GM20431 (cell line): Measurements from ENCODE around the gene PKIG.
"Not testable (repeated sequence)": the region's sequence is repeated elsewhere in the genome, so short reads cannot be mapped to it uniquely, and the experiment has no call there.

Source experiments
- in situ Hi-C: fragments of 300-500 bp; cut with MseI, MboI; formaldehyde crosslinking; loops from one replicate; pipeline ENCODE4 v1.15.0; 2020; ENCODE audit warnings: low sequenced_read_pairs; ENCODE audit not compliant: unreplicated experiment

PKIG gene

DNA sequence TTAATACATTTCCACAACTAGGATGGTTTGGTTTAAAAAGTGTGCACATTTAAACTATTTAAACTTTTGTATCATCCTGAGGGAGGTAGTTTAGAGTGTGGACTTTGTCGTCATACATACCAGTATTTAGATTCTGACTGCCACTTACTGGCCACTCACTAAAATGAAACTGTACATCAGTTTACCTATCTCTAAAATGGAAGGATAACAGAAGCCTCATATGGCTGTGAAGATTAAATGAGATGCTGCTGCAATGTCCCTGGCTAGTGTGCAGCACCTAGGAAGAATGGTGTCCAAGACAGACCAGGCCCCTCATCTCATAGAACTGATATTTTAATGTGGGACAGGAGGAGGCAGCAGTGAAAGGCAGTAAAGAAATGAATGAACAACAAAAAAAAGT is 12.0 kb upstream of the PKIG start:
- in situ Hi-C loops, result no loop called here

DNA sequence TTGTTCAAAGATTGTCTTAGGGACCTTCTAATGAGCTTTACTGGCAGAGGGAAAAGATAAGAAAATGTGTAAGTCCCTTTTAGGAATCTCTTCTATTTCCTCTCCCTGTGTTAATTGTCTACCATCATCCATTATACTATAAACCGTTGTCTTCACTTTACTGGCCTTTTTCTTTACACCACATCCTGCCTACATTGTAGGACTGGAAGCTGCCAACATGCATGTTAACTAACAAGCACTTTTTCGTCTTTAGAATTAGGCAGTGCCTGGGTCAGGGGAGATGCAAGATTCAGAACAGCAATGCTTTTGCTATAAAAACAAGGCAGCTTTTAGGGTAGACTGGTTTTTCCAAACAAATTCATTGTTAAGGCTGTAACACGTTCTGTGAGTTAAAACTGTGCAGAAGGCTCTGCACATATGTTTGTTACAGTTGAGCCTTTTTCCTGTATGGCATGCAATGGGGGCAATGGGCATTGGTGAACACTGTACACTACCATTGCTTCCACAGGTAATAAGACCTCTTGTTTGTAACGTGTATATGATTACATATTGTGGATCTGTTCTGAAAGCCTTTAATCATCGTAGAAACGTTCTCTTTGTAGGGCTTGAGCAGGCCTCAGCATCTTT is 10.9 kb upstream of the PKIG start:
- in situ Hi-C loops, result no loop called here

DNA sequence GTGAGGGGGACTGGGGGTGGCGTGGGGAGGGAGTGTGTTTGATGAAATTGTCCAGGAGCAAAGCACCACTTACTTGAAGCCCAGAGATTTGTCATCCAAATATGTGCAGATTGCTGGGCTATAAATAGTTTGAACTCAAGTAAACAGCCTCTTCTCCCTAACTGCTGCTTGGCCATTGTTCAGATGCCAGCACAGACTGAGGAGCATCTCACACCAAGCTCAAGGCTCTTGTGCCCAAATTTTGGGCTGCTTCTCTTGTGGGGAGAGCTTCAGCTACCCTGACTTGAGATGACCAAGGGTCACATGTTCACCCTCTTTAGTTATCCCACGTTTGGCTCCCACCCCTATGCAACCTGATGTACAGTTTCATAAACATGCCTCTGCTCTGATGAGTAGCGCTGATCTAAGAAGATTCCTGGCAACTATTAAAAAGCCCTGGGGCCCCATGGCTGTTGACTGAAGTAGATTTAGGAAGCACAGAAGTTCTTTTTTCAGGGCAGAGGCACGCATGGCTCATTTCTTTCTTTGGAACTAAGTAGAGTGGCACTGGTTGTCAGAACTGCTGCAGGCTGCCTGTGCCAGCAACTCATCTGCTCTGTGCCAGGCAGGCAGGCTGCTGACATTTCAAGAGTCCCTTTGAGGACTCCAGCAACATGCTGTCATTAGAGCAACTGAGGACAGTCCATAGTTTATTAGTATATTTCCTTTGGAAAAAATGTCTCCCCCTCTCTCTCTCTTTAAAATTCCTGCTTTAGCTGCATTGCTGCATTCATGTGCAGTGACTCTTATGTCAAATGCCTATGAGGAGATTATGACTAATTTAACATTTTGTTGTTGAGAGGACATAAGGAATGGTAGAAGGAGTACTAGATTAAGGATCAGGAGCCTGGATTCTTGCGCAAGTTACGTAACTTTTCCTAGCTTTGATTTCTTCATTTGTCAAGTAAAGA is 9.6 kb upstream of the PKIG start:
- in situ Hi-C loops, result no loop called here

DNA sequence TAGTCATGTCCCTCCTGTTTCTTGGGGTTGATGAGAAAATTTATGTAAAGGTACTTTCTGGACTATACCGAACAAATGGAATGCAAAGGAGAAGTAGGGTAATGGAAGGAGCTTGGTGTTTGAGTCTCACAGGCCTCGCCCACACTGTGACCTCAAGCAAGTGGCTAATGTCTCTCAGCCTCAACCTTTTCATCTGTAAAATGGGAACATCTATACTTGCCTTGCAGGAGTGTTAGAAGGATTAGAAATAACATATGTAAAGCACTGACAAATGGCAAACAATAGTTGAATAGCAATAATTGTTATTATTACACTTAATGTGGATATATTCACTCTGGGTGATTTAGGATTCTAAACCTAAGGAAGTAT is 8.9 kb upstream of the PKIG start:
- in situ Hi-C loops, result no loop called here

DNA sequence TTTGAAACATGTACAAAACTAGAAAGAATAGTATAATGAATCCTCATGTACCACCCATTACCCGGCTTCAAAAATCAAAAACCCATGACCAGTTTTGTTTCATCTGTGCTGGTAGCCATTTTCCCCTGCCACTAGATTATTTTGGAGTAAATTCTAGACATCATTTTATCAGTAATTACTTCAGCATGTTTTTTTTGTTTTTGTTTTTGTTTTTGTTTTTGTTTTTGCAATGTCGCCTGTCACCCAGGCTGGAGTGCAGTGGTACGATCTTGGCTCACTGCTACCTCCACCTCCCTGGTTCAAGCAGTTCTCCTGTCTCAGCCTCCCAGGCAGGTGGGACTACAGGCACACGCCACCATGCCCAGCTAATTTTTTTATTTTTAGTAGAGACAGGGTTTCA is 8.0 kb upstream of the PKIG start:
- in situ Hi-C loops, result no loop called here

DNA sequence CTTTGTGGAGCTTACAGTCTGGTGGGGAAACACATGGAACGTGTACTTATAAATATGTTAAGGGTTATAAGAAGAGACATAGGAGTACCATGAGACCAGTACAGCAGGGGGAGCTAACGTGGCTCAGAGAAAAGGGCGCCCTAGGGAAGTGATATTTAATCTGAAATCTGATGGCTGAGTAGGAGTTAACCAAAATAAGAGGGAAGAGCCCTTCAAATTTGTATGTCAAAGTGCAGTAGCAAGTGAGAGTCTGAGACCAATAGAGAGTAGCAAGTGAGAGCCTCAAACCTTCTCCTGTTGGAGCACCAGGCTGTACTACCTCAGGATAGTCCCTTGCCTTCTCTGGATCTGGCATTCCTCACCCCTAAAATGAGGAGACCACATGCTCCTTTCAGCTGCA is 6.1 kb upstream of the PKIG start:
- in situ Hi-C loops, result no loop called here

DNA sequence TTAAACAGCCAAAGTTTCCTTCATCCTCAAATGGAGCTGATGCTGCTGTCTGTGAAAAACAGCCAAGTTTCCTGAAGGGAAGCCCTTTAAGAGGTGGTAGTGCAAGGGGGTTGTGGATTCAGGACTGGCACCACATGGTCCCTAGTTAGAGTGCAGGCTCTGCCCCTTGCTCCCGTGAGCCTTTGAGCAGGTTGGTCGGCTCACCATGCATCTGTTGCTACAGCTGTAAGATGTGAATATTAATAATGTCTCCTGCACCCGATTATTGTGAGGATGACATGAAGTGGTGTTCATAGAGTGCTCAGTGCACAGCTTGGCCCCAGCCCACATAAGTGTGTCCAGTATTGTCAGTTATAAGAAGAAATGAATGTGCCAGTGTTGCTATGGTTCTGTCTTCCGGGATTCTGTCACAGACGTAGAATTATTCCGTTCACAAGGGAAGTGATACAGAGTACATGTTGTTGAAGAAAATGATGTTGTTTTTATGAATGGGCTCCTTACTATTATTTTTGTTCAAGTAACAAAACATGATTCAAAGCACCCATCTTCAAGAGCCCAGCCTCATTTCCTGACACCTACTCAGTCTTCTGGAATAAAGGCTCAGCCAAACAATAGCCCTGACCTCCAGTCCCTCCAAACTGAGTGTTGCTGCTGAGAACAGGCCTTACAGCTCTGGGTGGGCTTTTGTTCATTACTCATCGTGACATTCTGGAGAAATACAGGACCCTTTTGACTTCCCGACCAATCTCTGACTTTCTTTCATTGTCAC is 2.9 kb upstream of the PKIG start:
- in situ Hi-C loops, result no loop called here

DNA sequence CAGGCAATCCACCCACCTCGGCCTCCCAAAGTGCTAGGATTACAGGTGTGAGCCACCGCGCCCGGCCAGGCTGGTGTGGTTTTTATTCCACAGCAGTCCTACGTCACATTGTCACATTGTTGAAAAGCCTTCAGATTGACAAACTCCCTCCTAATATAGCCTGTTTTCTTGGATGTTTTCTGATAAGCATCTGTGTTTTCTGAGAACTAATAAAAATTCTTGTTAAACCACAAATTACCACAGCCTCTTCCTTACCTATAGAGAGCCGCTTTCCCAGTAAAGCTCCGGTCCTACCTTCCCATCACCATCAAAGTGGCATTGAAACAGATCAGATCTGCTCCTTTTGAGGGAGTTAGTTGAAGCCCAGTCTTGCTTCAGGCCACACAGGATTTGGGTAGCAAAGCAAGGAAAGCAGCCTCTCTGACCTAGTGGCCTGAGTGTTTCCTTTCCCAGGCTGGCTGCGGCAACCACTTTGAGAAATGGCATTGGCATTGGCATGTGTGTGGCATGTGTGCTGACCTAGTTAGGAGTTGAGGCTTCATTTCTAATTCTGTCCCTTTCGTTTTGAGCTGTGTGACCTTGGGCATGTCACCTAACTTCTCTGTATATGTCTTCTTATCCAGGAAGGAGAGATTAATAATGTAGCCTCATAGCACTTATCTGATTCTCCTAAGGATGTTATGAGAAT is 1.7 kb upstream of the PKIG start:
- in situ Hi-C loops, result no loop called here

DNA sequence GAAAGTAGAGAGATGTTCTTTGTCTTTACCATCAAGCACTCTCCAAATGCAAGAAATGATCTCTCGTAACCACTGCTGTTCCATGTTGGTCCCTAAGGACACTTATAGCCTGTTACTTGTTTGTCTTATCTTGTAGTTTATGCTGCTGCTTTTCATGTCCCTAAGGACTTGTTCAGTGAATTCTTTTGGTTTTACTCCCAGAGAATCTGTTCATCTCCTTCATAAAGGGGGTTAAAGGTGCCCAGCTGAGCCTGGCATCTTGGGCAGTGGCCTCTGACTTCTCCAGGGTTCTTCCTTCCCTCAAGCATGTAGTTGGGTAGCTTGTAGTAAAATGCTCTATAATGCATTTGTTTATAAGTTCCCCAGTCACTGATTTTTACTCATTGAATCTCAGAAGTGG is 864 bp upstream of the PKIG start:
- in situ Hi-C loops, result no loop called here

DNA sequence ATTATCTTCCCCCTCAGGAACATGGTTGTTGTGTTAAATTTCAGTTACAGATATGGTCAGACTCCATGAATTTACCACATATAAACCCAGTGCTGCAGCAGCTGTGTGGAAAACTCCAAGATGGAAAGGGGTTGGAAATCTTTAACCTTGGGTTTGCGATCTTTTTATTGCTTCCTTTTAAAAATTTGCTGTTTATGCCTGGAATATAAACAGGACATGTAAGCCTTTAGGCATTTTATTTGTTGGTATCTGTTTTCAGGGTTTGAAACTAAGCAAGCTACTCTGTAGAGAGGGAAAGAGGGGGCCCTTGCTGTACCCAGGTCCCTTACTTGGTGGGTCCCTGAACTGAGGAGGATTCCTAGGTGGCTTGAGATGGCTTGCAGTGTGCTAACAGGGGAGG is 778 bp downstream of the PKIG start:
- in situ Hi-C loops, result no loop called here

DNA sequence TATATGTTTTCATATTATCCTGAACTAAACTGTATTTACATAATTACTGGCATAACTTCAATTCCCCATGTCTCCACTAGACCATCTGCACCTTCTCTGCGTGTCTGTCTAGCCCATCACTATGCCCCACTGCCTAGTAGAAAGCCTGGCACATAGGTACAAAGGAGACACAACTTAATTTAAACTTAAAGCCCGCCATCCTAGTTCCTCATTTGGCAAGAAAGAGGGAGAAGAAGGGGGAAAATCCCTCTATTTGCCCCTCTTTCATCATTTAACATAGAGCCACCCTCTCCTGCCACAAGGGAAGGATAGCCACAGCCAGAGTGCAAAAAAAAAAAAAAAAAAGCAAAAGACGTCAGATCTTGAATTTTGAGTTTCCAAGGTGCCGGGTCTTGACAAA is 1.8 kb downstream of the PKIG start:
- in situ Hi-C loops, result no loop called here

DNA sequence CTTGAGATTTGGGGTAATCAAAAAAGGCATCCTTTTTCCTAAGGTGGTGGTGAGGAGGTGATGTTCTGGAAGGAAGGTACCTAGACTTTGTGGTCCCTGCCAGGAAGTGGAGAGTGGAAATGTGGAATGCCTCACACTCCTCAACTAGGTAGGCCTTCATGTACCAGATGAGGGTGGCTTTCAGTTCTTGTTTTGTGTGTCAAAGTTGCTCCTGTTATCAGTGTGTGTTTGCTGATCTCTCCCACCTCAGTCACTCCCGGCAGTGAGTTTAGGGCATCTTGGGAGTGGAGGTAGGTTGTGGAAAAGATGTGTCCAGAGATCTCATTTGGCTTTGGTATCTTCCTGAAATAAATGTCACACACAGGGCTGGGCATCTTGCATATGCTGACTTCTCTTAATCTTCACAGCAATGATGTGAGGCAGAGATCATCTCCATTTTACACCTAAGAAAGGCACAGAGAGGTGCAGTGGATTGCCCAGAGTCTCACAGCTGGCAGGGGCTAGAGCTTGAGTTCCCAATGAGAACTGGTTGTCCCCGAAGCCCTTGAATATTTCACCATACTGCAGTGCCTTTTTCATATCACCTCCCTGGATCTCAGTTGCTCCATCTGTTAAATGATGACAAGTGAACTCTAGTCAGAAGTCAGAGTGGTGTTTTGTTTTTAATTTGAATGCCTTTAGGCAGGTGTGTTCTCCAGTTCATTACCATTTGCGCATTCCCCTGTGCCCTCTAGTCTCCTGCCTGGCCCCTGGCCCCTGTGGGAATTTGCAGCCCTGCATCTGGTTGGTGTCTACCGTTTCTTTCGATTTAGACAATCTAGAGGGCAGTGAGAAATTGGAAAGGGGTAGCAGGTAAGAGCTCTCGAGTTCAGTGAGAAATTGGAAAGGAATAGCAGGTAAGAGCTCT is 2.9 kb downstream of the PKIG start:
- in situ Hi-C loops, result no loop called here

DNA sequence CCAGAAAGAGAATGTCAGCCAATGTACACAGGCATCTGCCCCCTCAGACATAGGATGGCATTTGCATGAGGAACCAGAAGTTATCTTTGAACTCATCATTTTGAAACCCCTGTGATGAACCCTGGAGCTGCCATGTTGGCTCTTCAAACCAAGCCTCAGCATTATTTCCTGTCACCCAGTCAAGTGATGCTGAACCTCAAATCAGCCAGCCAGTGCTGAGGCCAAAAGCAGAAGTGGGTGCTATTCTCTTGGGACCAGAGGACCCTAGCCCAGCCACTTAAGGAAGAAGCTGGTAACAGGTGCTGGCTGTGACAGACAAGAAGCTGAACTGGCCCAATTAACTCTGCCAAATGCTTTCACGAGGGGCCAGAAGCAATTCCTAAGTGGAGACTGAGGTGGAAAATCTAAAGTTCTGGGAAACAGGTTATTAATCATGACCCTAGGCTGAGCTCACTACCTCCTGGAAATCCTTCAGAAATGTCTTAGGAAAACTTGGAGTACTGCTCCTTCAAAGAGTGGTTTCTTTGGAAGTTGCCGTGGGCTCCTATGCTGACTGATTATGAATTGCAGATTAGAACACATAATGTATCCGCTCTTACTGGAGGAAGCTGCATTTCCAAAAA is 4.0 kb downstream of the PKIG start:
- in situ Hi-C loops, result no loop called here

DNA sequence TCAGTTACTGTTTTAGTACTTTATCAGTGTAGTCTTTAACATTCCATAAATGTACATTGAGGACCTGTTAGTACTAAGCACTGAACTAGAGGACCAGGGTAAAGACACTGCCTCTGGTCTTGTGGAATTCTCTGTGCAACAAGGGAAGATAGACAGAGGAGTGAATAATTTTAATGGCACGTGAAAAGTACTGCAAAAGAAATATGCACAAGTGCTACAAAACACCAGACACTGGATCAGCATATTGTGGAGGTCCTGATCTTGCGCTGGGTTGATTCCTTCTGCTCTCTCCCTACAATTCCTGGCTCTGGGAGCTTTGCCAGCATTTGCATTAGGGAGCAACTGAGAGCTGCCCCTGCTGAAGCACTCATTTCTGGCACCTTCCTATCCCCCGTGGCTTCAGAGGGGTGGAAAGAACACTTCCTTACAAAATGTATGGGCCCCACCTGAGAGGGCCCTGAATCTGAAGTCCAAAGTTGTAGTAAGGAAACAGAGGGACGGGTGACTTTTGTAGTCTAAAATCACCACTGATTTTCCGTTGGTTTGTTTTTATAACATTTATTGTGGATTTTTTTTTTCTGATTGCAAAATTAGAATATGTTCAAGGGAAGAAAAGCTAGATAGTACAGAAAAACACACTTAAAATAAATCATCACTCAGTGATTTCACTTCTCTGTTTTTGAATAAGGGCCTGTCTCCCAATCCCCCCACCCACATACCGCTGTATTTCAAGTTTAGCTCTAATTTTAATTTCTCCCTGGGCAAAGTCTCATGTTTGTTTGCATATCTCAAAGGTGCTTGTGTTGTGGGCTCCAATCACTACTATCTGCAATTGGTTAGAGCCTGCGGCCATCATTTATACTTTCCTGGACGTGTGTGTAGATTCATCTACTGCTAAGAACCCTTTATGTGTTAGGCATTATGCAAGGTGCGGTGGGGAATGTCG is 4.9 kb downstream of the PKIG start:
- in situ Hi-C loops, result no loop called here

DNA sequence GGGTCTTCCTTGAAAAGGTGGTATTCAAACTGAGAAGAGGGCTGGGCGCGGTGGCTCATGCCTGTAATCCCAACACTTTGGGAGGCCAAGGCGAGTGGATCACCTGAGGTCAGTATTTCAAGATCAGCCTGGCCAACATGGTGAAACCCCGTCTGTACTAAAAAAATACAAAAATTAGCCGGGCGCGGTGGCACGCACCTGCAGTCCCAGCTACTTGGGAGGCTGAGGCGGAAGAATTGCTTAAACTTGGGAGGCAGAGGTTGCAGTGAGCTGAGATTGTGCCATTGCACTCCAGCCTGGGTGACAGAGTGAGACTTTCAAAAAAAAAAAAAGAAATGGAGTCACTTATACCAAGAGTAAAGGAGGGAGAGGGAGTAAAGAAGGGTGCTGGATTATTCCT is 5.9 kb downstream of the PKIG start:
- in situ Hi-C loops, result not testable (repeated sequence)

DNA sequence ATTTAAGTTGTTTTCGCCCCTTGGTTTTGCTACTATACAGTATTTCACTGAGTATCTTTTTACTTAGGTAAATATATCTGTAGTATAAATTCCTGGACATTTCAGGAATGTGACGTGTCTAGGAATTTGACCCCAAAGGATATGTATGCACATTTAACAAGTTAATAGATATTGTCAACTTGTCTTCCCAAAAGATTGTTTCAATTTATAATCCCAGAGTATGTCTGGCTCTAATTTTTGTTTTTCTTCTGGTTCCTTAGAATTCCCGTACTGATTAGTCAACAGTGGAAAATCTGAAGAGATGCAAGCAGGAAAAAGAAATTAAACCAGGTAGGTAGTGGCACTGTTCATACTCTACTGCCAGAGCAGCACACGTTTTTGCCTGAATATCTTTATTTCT is 7.2 kb downstream of the PKIG start:
- in situ Hi-C loops, result no loop called here

DNA sequence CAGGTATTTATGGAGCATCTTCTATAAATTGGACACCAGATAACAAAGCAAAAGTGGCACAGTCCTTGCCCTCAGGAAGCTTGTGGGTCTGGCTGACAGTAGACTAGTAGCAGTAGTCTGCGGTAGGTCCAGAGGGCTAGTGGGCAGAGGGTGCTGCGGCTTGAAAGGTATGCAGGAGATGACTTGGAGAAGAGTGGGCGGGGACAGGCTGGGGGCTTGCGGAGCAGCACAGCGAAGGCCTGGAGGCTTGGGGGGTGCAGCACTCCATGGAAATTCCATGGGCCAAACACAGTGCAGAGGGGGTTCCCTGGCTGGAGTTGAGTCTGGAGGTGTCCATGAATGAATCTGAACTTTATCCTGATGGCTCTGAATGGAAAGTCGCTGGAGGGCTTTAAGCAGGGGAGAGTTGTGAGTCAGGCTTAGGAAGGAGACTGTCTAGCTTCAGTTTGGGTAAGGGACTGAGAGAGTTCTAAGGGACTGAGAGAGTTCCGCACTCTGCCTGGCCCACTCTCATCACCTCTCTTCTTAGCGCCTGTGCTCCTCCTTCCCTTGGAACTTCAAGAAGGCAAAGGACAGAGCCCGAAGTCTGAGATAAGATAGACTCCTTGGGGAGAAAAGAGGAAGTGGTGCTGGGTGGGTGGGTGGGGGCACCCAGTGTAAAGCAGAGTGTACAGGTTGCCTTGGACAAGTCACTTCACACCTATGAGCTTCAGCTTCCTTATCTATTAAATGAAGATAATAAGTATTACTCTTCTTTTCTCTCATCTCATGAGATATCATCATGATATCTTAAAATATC is 8.8 kb downstream of the PKIG start:
- in situ Hi-C loops, result no loop called here
